ENCODE data around the gene FGL2. TPM values are rescaled to one million over a fixed set of nuclear protein-coding genes. Genes with fewer than 3 reads are reported as not detected.

FGL2 gene
- polyA plus RNA-seq, 1 experiment: not detected

- ChIA-PET POLR2A (no interaction called here), CTCF (interaction anchor here (2.7 to 3.9 kb wide), 3 partner anchors 8 to 90 kb away, joined by 7 to 26 read pairs (median 12); no protein-coding TSS in a partner anchor)
- no peak for DNase-seq (ENCODE audit: low read depth)
- Histone ChIP-seq H3K4me3 (ENCODE audit: low read depth, low read length) (no peak overlapping the region), H3K36me3 (ENCODE audit: control insufficient read depth, insufficient read depth, low read length) (no peaks in the 10 kb centered on the region), H3K27me3 (ENCODE audit: control insufficient read depth, insufficient read depth, low read length) (no peaks in the 10 kb centered on the region)
- no peak for TF ChIP-seq CTCF (IDR thresholded peaks at IDR 0.05; ENCODE audit: insufficient read depth, low read depth, low read length)
These were observed 45.6 kb upstream of the FGL2 start for GRCh38 chr7:77245015-77245755.

- no peaks in the 10 kb centered on the region for H3K36me3 ChIP-seq (ENCODE audit: control insufficient read depth, insufficient read depth, low read length)
- DNase-seq (ENCODE audit: low read depth): no peak
- no peak overlapping the region for H3K4me3 ChIP-seq (ENCODE audit: low read depth, low read length)
- no peaks in the 10 kb centered on the region for H3K27me3 ChIP-seq (ENCODE audit: control insufficient read depth, insufficient read depth, low read length)
- no peak for TF ChIP-seq CTCF (IDR thresholded peaks at IDR 0.05; ENCODE audit: insufficient read depth, low read depth, low read length)
- ChIA-PET CTCF (interaction anchor here (1.1 kb wide), 1 partner anchor 10 kb away, joined by 4 read pairs; no protein-coding TSS in a partner anchor), POLR2A (no interaction called here)
These were observed 44.8 kb upstream of the FGL2 start for GRCh38 chr7:77244222-77244934.

GRCh38 chr7:77242554-77242953 is 42.9 kb upstream of the FGL2 start:
- ChIA-PET POLR2A (no interaction called here), CTCF (no interaction called here)
- Histone ChIP-seq H3K27me3 (ENCODE audit: control insufficient read depth, insufficient read depth, low read length) (no peaks in the 10 kb centered on the region), H3K36me3 (ENCODE audit: control insufficient read depth, insufficient read depth, low read length) (no peaks in the 10 kb centered on the region), H3K4me3 (ENCODE audit: low read depth, low read length) (no peak overlapping the region)
- DNase-seq (ENCODE audit: low read depth): no peak
- TF ChIP-seq CTCF (IDR thresholded peaks at IDR 0.05; ENCODE audit: insufficient read depth, low read depth, low read length): no peak

GRCh38 chr7:77242068-77242467 is 42.4 kb upstream of the FGL2 start:
- TF ChIP-seq CTCF (IDR thresholded peaks at IDR 0.05; ENCODE audit: insufficient read depth, low read depth, low read length): no peak
- Histone ChIP-seq H3K36me3 (ENCODE audit: control insufficient read depth, insufficient read depth, low read length) (no peaks in the 10 kb centered on the region), H3K4me3 (ENCODE audit: low read depth, low read length) (no peak overlapping the region), H3K27me3 (ENCODE audit: control insufficient read depth, insufficient read depth, low read length) (no peaks in the 10 kb centered on the region)
- CTCF ChIA-PET: no interaction called here
- DNase-seq (ENCODE audit: low read depth): no peak
- POLR2A ChIA-PET: no interaction called here

- no peak for TF ChIP-seq CTCF (IDR thresholded peaks at IDR 0.05; ENCODE audit: insufficient read depth, low read depth, low read length)
- Histone ChIP-seq H3K4me3 (ENCODE audit: low read depth, low read length) (no peak overlapping the region), H3K36me3 (ENCODE audit: control insufficient read depth, insufficient read depth, low read length) (no peaks in the 10 kb centered on the region), H3K27me3 (ENCODE audit: control insufficient read depth, insufficient read depth, low read length) (no peaks in the 10 kb centered on the region)
- POLR2A ChIA-PET: no interaction called here
- no peak for DNase-seq (ENCODE audit: low read depth)
- CTCF ChIA-PET: interaction anchor here (1.2 to 3.8 kb wide), 2 partner anchors 8 to 74 kb away, joined by 3 to 26 read pairs; no protein-coding TSS in a partner anchor
These were observed 39.9 kb upstream of the FGL2 start for GRCh38 chr7:77239471-77239870.

All from BJ (cell line).